ENCODE data around the gene SRPRB.

- TF ChIP-seq CTCF (IDR thresholded peaks at IDR 0.05; ENCODE audit: poor library complexity, severe bottlenecking) = no peak
- no peak for TF ChIP-seq EZH2 (IDR thresholded peaks at IDR 0.05; ENCODE audit: borderline replicate concordance, insufficient read depth, low read length, poor library complexity, severe bottlenecking)
- TF ChIP-seq POLR2AphosphoS5 (IDR thresholded peaks at IDR 0.05) = no peak
- TF ChIP-seq TAF1 (IDR thresholded peaks at IDR 0.05; ENCODE audit: low read depth) = no peak
- TF ChIP-seq REST (IDR thresholded peaks at IDR 0.05; ENCODE audit: borderline replicate concordance) = no peak
- no peak for TF ChIP-seq SMC3 (conservative IDR thresholded peaks at IDR 0.05; ENCODE audit: poor library complexity)
- TF ChIP-seq RAD21 (conservative IDR thresholded peaks at IDR 0.05) = no peak
Measured at GRCh38 chr3:133827684-133828083, 22.1 kb downstream of the SRPRB start.

All from neural cell (in vitro differentiated cells).